Mesodermal cell (in vitro differentiated cells): ENCODE measurements around the gene BAIAP2L2.
"Not testable (repeated sequence)": the region's sequence is repeated elsewhere in the genome, so short reads cannot be mapped to it uniquely, and the experiment has no call there.

Source experiments
- H3K27ac ChIP-seq: 2 replicates; pipeline ENCODE4 v1.7.0; 2013; ENCODE audit warnings: mild to moderate bottlenecking, low read depth, low read length, moderate library complexity; ENCODE audit not compliant: severe bottlenecking
- H3K36me3 ChIP-seq: 2 replicates; pipeline ENCODE4 v1.7.1; 2013; ENCODE audit warnings: mild to moderate bottlenecking, low read length, moderate library complexity; ENCODE audit not compliant: control insufficient read depth, insufficient read depth
- H3K4me1 ChIP-seq: one replicate; pipeline ENCODE4 v1.7.1; 2013; ENCODE audit warnings: mild to moderate bottlenecking, low read length; ENCODE audit not compliant: insufficient read depth, control insufficient read depth, poor library complexity, severe bottlenecking
- H3K4me3 ChIP-seq: 2 replicates; pipeline ENCODE4 v1.7.0; 2013; ENCODE audit warnings: low read length, control low read depth, mild to moderate bottlenecking; ENCODE audit not compliant: insufficient read depth, poor library complexity, severe bottlenecking; ENCODE audit errors: extremely low read depth
- H3K9me3 ChIP-seq: 2 replicates; pipeline ENCODE4 v1.7.1; 2013; ENCODE audit warnings: mild to moderate bottlenecking, low read length, moderate library complexity; ENCODE audit not compliant: control insufficient read depth
- WGBS, 2 experiments: methylation state at CpG; one replicate each; pipeline ENCODE4 v1.1.5; 2013; ENCODE audit warnings: missing lambda C conversion rate in 2 of 2; ENCODE audit not compliant: insufficient coverage in 2 of 2; 5-methylcytosine and 5-hydroxymethylcytosine counted together

Gene BAIAP2L2

DNA sequence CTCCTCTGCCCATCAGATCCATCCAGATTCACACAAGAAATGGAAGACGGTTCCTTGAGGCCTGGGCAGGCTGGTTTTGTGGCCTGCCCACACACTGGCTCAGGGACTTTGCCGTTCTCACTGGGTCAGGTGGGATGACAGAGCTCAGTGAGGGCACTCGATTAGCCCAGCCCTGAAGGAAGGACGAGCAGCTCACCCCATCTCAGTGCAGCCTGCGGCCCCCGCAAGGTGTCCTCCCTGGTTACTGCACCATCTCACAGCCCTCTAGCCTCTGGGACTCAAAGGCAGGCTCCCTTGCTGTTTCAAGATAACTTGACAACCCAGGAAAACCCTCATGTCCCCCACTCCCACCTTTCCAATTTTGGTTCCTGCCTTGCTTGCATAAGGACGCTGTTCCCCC is 30.7 kb downstream of the BAIAP2L2 start:
- peaks cover 27% of the 10 kb centered on the region for H3K4me1 ChIP-seq
- no peaks in the 10 kb centered on the region for H3K9me3 ChIP-seq
- H3K27ac ChIP-seq: no peak overlapping the region
- 89 to 92% methylated on average over 5 to 7 of the region's 7 CpGs for WGBS, 2 experiments
- no peak overlapping the region for H3K4me3 ChIP-seq
- H3K36me3 ChIP-seq: no peaks in the 10 kb centered on the region

GRCh38 chr22:38079208-38079607 is 31.3 kb downstream of the BAIAP2L2 start:
- WGBS, 2 experiments: 92 to 100% methylated on average over 1 of the region's 2 CpGs
- H3K9me3 ChIP-seq, H3K4me3 ChIP-seq, H3K36me3 ChIP-seq, H3K27ac ChIP-seq: not testable (repeated sequence)
- peaks cover 22% of the 10 kb centered on the region for H3K4me1 ChIP-seq

- WGBS, 2 experiments: 84 to 89% methylated on average over 18 to 21 of the region's 22 CpGs
- H3K9me3 ChIP-seq: no peaks in the 10 kb centered on the region
- H3K36me3 ChIP-seq: peaks cover 3% of the 10 kb centered on the region
- no peak overlapping the region for H3K27ac ChIP-seq
- H3K4me1 ChIP-seq: peaks cover 14% of the 10 kb centered on the region
- no peak overlapping the region for H3K4me3 ChIP-seq
Measured at GRCh38 chr22:38078046-38078840, 32.2 kb downstream of the BAIAP2L2 start.

DNA sequence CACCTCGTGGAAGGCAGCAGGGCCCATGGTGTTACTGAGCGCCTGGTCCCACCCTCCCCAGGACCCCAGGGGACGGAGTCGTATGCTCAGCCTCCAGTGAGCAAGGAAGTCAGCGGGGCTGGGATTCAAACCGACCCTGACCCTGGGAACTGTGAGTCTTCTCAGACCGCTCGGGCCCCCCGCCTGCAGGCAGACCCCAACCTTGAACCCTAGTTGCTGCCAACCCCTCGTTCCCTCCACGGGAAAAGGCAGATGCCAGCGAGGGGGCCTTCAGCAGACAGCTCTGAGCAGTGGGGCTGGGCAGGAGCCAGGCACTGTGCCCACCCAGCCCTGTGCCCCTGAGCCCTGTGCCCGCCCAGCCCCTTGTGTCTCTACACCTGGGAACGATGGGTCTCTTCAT is 32.9 kb downstream of the BAIAP2L2 start:
- H3K9me3 ChIP-seq: no peaks in the 10 kb centered on the region
- no peak overlapping the region for H3K4me3 ChIP-seq
- peaks cover 14% of the 10 kb centered on the region for H3K4me1 ChIP-seq
- H3K27ac ChIP-seq: no peak overlapping the region
- 91% methylated on average over 13 to 14 of the region's 14 CpGs for WGBS, 2 experiments
- H3K36me3 ChIP-seq: peaks cover 7% of the 10 kb centered on the region

GRCh38 chr22:38077096-38077495 is 33.4 kb downstream of the BAIAP2L2 start:
- WGBS, 2 experiments: 89 to 90% methylated on average over 12 of the region's 12 CpGs
- no peak overlapping the region for H3K4me3 ChIP-seq

GRCh38 chr22:38075961-38076360 is 34.5 kb downstream of the BAIAP2L2 start:
- Histone ChIP-seq H3K27ac (no peak overlapping the region), H3K36me3 (peaks cover 7% of the 10 kb centered on the region), H3K4me1 (peaks cover 4% of the 10 kb centered on the region), H3K4me3 (no peak overlapping the region), H3K9me3 (no peaks in the 10 kb centered on the region)
- WGBS, 2 experiments: 78 to 87% methylated on average over 10 to 11 of the region's 13 CpGs

More at GRCh38 chr22:38077096-38077495, 33.4 kb downstream of the BAIAP2L2 start:
- peaks cover 7% of the 10 kb centered on the region for H3K36me3 ChIP-seq
- no peaks in the 10 kb centered on the region for H3K9me3 ChIP-seq
- H3K27ac ChIP-seq: no peak overlapping the region
- H3K4me1 ChIP-seq: peaks cover 10% of the 10 kb centered on the region

DNA sequence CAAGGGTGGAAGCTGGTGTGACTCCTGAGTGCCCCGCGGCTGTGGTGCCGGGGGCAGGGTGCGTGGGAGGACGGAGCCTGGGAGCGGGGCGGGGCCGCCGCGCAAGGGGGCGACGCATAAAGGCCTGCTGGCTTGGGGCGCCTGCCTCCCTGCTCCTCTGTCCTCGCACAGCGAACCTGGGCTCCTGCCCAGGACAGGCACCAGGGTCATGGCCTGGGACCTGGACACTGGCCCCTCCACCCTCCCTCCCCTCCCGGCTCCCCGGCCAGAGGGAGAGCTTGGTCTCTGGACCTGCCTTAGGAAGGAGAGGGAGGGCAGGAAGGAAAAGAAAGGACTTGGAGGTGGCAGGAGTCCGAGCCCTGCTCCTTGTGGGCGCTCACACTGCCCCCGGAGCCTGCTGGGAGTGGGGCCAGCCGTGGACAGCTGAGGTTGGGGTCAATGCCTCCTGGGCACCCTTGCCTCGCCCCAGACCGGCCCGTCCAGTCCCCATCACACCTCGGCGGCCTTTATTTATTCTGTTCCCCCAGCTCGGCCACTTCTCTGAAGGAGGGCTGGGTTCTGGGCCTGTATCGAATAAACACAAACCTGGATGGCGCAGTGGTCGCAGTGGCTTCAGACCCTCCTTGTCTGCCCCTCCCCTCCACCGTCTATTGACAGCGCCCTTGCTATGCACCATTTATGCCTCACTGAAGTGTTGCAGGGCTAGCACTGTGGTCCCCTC is 35.2 kb downstream of the BAIAP2L2 start:
- peaks cover 9% of the 10 kb centered on the region for H3K36me3 ChIP-seq
- 90 to 93% methylated on average over 23 to 24 of the region's 32 CpGs for WGBS, 2 experiments
- H3K27ac ChIP-seq: no peak overlapping the region
- H3K4me1 ChIP-seq: peaks cover 4% of the 10 kb centered on the region
- H3K4me3 ChIP-seq: no peak overlapping the region
- H3K9me3 ChIP-seq: no peaks in the 10 kb centered on the region

DNA sequence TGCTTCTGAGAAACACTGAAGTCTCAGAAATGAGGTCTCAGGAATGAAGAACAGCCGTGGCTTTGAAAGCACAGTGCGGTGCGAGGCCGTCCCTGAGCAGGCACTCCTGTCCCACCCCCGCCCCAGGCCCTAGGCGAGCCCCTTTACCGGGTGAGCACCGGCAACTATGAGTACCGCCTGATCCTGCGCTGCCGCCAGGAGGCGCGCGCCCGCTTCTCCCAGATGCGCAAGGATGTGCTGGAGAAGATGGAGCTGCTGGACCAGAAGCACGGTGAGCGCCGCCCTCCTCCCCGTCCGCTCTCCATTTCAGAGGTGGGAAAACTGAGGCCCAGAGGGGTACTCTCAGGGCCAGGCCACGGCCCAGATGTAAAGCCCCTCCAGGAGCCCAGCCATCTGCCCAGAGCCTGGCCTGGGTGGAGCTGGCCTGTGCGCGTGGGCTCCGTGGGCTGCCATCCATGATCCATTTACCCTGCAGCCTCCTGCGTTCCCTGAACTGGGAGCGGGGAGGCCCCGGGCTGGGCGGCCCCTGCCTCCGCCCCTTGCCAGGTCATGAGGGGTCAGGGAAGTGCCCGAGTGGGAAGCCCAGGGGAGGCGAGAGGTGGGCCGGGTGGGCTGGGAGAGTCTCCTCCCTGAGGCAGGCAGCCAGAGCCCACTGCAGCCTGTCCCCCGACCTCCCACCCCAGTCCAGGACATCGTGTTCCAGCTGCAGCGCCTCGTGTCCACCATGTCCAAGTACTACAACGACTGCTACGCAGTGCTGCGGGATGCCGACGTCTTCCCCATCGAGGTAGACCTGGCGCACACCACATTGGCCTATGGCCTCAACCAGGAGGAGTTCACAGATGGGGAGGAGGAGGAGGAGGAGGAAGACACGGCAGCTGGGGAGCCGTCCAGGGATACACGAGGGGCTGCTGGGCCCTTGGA is 36.0 kb downstream of the BAIAP2L2 start:
- Histone ChIP-seq H3K36me3 (peaks cover 9% of the 10 kb centered on the region), H3K9me3 (no peaks in the 10 kb centered on the region)
- 93 to 94% methylated on average over 42 to 47 of the region's 47 CpGs for WGBS, 2 experiments

DNA sequence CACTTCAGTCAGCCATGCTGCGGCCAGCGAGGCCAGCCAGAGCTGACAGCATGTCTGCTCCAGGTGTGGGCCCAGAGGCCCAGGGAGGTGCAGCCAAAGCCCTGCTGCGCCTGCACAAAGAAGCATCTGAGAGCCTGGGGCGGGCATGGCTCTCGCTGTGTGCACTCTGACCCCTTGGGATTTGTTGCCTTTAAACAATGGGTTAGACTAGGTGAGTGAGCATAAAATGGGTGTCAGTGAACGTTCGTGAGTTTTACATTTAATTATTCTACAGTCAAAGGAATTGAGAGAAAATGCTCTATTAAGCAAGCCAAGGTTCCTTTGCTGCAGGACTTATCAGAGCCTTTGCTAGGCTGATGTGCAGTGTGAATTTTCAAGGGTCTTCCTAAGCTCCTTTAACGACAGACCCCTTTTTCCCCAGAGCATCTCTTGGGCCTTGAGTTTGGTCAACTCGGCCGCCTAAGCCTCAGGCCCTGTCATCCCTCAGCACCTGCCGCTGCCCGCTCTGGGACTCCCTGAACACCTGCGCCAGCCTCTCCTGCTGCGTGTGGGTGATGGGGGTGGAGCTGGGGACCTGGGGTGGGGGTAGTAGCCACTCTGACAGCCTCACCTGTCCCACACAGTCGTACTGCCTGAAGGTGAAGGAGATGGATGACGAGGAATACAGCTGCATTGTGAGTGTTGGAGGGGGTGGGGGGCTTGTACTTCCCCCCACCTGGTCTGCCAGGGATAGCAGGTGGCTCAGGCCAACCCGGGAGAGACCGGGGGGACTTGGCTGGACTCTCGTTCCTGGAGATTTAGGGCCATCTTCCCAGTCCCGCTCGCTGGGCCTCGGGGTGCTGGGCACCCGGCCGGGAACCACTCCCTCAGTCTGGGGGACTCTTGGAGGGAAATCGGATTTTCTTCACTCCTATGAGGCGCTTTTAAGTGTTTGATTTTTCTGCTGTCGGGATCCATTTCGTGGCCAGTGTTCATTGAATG is 37.0 kb downstream of the BAIAP2L2 start:
- Histone ChIP-seq H3K4me1 (peaks cover 4% of the 10 kb centered on the region), H3K36me3 (peaks cover 9% of the 10 kb centered on the region), H3K27ac (no peak overlapping the region), H3K9me3 (no peaks in the 10 kb centered on the region), H3K4me3 (no peak overlapping the region)
- 90 to 94% methylated on average over 13 to 18 of the region's 28 CpGs for WGBS, 2 experiments

More for the DNA sequence above, 36.0 kb downstream of the BAIAP2L2 start:
- no peak overlapping the region for H3K27ac ChIP-seq
- peaks cover 4% of the 10 kb centered on the region for H3K4me1 ChIP-seq
- no peak overlapping the region for H3K4me3 ChIP-seq
